ENCODE measurements around the gene GPRASP1.

Gene GPRASP1

GRCh38 chrX:102651242-102652011, at the start of gene GPRASP1:
TSS of gene GPRASP1 (plus strand) at chrX:102651483. CDS start at chrX:102653914, 2,431 bp downstream.
- no peaks in the 10 kb centered on the region for H3K27me3 ChIP-seq (ENCODE audit: control insufficient read depth, insufficient read depth, low read length)
- H3K4me3 ChIP-seq (ENCODE audit: low read length): peak within 1 kb of the TSS; percentile 56
- peak within 1 kb of the TSS; percentile 92 for H3K27ac ChIP-seq (ENCODE audit: low read depth, low read length)
- H3K36me3 ChIP-seq (ENCODE audit: control insufficient read depth, insufficient read depth, low read length): no peaks in the 10 kb centered on the region
- H3K4me1 ChIP-seq (ENCODE audit: control insufficient read depth, insufficient read depth, low read length): no peaks in the 10 kb centered on the region
- peak within 1 kb of the TSS; percentile 82 for H3K9ac ChIP-seq (ENCODE audit: low read length)

- H3K27ac ChIP-seq (ENCODE audit: low read depth, low read length): no peak overlapping the region
- no peaks in the 10 kb centered on the region for H3K27me3 ChIP-seq (ENCODE audit: control insufficient read depth, insufficient read depth, low read length)
Measured at GRCh38 chrX:102604327-102604726, 47.0 kb upstream of the GPRASP1 start.

GRCh38 chrX:102606115-102606514, 45.2 kb upstream of the GPRASP1 start:
- H3K27me3 ChIP-seq (ENCODE audit: control insufficient read depth, insufficient read depth, low read length): no peaks in the 10 kb centered on the region
- H3K36me3 ChIP-seq (ENCODE audit: control insufficient read depth, insufficient read depth, low read length): no peaks in the 10 kb centered on the region
- H3K4me1 ChIP-seq (ENCODE audit: control insufficient read depth, insufficient read depth, low read length): no peaks in the 10 kb centered on the region
- no peak overlapping the region for H3K27ac ChIP-seq (ENCODE audit: low read depth, low read length)
- H3K4me3 ChIP-seq (ENCODE audit: low read length): no peak overlapping the region
- H3K9ac ChIP-seq (ENCODE audit: low read length): no peak overlapping the region

More at GRCh38 chrX:102604327-102604726, 47.0 kb upstream of the GPRASP1 start:
- Histone ChIP-seq H3K36me3 (ENCODE audit: control insufficient read depth, insufficient read depth, low read length) (no peaks in the 10 kb centered on the region), H3K9ac (ENCODE audit: low read length) (no peak overlapping the region), H3K4me1 (ENCODE audit: control insufficient read depth, insufficient read depth, low read length) (no peaks in the 10 kb centered on the region), H3K4me3 (ENCODE audit: low read length) (no peak overlapping the region)

- Histone ChIP-seq H3K4me1 (ENCODE audit: control insufficient read depth, insufficient read depth, low read length) (no peaks in the 10 kb centered on the region), H3K9ac (ENCODE audit: low read length) (no peak overlapping the region), H3K27ac (ENCODE audit: low read depth, low read length) (no peak overlapping the region), H3K27me3 (ENCODE audit: control insufficient read depth, insufficient read depth, low read length) (no peaks in the 10 kb centered on the region), H3K4me3 (ENCODE audit: low read length) (no peak overlapping the region), H3K36me3 (ENCODE audit: control insufficient read depth, insufficient read depth, low read length) (no peaks in the 10 kb centered on the region)
Measured at GRCh38 chrX:102610905-102611304, 40.4 kb upstream of the GPRASP1 start.

GRCh38 chrX:102624105-102624504, 27.2 kb upstream of the GPRASP1 start:
- H3K36me3 ChIP-seq (ENCODE audit: control insufficient read depth, insufficient read depth, low read length): no peaks in the 10 kb centered on the region
- no peaks in the 10 kb centered on the region for H3K27me3 ChIP-seq (ENCODE audit: control insufficient read depth, insufficient read depth, low read length)
- no peak overlapping the region for H3K4me3 ChIP-seq (ENCODE audit: low read length)
- H3K9ac ChIP-seq (ENCODE audit: low read length): no peak overlapping the region
- peaks cover 2% of the 10 kb centered on the region for H3K4me1 ChIP-seq (ENCODE audit: control insufficient read depth, insufficient read depth, low read length)
- H3K27ac ChIP-seq (ENCODE audit: low read depth, low read length): no peak overlapping the region

- Histone ChIP-seq H3K4me3 (ENCODE audit: low read length) (no peak overlapping the region), H3K36me3 (ENCODE audit: control insufficient read depth, insufficient read depth, low read length) (no peaks in the 10 kb centered on the region), H3K27me3 (ENCODE audit: control insufficient read depth, insufficient read depth, low read length) (no peaks in the 10 kb centered on the region), H3K9ac (ENCODE audit: low read length) (no peak overlapping the region), H3K4me1 (ENCODE audit: control insufficient read depth, insufficient read depth, low read length) (peaks cover 2% of the 10 kb centered on the region), H3K27ac (ENCODE audit: low read depth, low read length) (no peak overlapping the region)
Measured at GRCh38 chrX:102627640-102628039, 23.6 kb upstream of the GPRASP1 start.

- no peak overlapping the region for H3K9ac ChIP-seq (ENCODE audit: low read length)
- no peaks in the 10 kb centered on the region for H3K36me3 ChIP-seq (ENCODE audit: control insufficient read depth, insufficient read depth, low read length)
- no peaks in the 10 kb centered on the region for H3K27me3 ChIP-seq (ENCODE audit: control insufficient read depth, insufficient read depth, low read length)
- H3K4me1 ChIP-seq (ENCODE audit: control insufficient read depth, insufficient read depth, low read length): no peaks in the 10 kb centered on the region
- no peak overlapping the region for H3K4me3 ChIP-seq (ENCODE audit: low read length)
- H3K27ac ChIP-seq (ENCODE audit: low read depth, low read length): no peak overlapping the region
Measured at GRCh38 chrX:102637561-102637960, 13.7 kb upstream of the GPRASP1 start.

- H3K4me1 ChIP-seq (ENCODE audit: control insufficient read depth, insufficient read depth, low read length): no peaks in the 10 kb centered on the region
- no peaks in the 10 kb centered on the region for H3K27me3 ChIP-seq (ENCODE audit: control insufficient read depth, insufficient read depth, low read length)
- H3K9ac ChIP-seq (ENCODE audit: low read length): no peak overlapping the region
- H3K36me3 ChIP-seq (ENCODE audit: control insufficient read depth, insufficient read depth, low read length): no peaks in the 10 kb centered on the region
- peak overlapping the region; percentile 92 for H3K27ac ChIP-seq (ENCODE audit: low read depth, low read length)
- peak overlapping the region; percentile 56 for H3K4me3 ChIP-seq (ENCODE audit: low read length)
Measured at GRCh38 chrX:102650903-102651241, 411 bp upstream of the GPRASP1 start.

GRCh38 chrX:102652031-102652688, 877 bp downstream of the GPRASP1 start:
- no peaks in the 10 kb centered on the region for H3K27me3 ChIP-seq (ENCODE audit: control insufficient read depth, insufficient read depth, low read length)
- H3K4me3 ChIP-seq (ENCODE audit: low read length): peak overlapping the region; percentile 56
- peak overlapping the region; percentile 92 for H3K27ac ChIP-seq (ENCODE audit: low read depth, low read length)
- no peaks in the 10 kb centered on the region for H3K36me3 ChIP-seq (ENCODE audit: control insufficient read depth, insufficient read depth, low read length)
- no peaks in the 10 kb centered on the region for H3K4me1 ChIP-seq (ENCODE audit: control insufficient read depth, insufficient read depth, low read length)
- peak overlapping the region; percentile 82 for H3K9ac ChIP-seq (ENCODE audit: low read length)

- no peaks in the 10 kb centered on the region for H3K36me3 ChIP-seq (ENCODE audit: control insufficient read depth, insufficient read depth, low read length)
Measured at GRCh38 chrX:102654696-102655095, 3.4 kb downstream of the GPRASP1 start.

GRCh38 chrX:102658556-102658955, 7.3 kb downstream of the GPRASP1 start:
- H3K27ac ChIP-seq (ENCODE audit: low read depth, low read length): no peak overlapping the region
- H3K36me3 ChIP-seq (ENCODE audit: control insufficient read depth, insufficient read depth, low read length): no peaks in the 10 kb centered on the region
- H3K4me3 ChIP-seq (ENCODE audit: low read length): no peak overlapping the region

More at GRCh38 chrX:102654696-102655095, 3.4 kb downstream of the GPRASP1 start:
- Histone ChIP-seq H3K4me1 (ENCODE audit: control insufficient read depth, insufficient read depth, low read length) (no peaks in the 10 kb centered on the region), H3K27ac (ENCODE audit: low read depth, low read length) (no peak overlapping the region), H3K4me3 (ENCODE audit: low read length) (no peak overlapping the region), H3K27me3 (ENCODE audit: control insufficient read depth, insufficient read depth, low read length) (no peaks in the 10 kb centered on the region), H3K9ac (ENCODE audit: low read length) (no peak overlapping the region)

GRCh38 chrX:102659790-102660757, 8.8 kb downstream of the GPRASP1 start:
- H3K4me1 ChIP-seq (ENCODE audit: control insufficient read depth, insufficient read depth, low read length): no peaks in the 10 kb centered on the region
- H3K27ac ChIP-seq (ENCODE audit: low read depth, low read length): peak overlapping the region; percentile 51
- no peaks in the 10 kb centered on the region for H3K36me3 ChIP-seq (ENCODE audit: control insufficient read depth, insufficient read depth, low read length)
- H3K27me3 ChIP-seq (ENCODE audit: control insufficient read depth, insufficient read depth, low read length): peaks cover 2% of the 10 kb centered on the region
- H3K9ac ChIP-seq (ENCODE audit: low read length): no peak overlapping the region
- peak overlapping the region; percentile 68 for H3K4me3 ChIP-seq (ENCODE audit: low read length)

More at GRCh38 chrX:102658556-102658955, 7.3 kb downstream of the GPRASP1 start:
- Histone ChIP-seq H3K9ac (ENCODE audit: low read length) (no peak overlapping the region), H3K27me3 (ENCODE audit: control insufficient read depth, insufficient read depth, low read length) (peaks cover 2% of the 10 kb centered on the region), H3K4me1 (ENCODE audit: control insufficient read depth, insufficient read depth, low read length) (no peaks in the 10 kb centered on the region)
